GM23248 (cell line): ENCODE results near the gene SLC4A2.

Source experiments
- EZH2 ChIP-seq: fragments of 200-600 bp; sonication (generic); IDR thresholded peaks from 2 replicates; pipeline ENCODE4 v1.6.1; 2018; ENCODE audit warnings: antibody characterized with exemption, mild to moderate bottlenecking; ENCODE audit not compliant: insufficient read depth, poor library complexity, severe bottlenecking
- EZH2phosphoT487 ChIP-seq: fragments of 200-600 bp; sonication (generic); IDR thresholded peaks from 2 replicates; pipeline ENCODE4 v1.6.1; 2018; ENCODE audit warnings: antibody characterized with exemption, moderate library complexity, mild to moderate bottlenecking, low read depth; ENCODE audit not compliant: insufficient read depth

DNA sequence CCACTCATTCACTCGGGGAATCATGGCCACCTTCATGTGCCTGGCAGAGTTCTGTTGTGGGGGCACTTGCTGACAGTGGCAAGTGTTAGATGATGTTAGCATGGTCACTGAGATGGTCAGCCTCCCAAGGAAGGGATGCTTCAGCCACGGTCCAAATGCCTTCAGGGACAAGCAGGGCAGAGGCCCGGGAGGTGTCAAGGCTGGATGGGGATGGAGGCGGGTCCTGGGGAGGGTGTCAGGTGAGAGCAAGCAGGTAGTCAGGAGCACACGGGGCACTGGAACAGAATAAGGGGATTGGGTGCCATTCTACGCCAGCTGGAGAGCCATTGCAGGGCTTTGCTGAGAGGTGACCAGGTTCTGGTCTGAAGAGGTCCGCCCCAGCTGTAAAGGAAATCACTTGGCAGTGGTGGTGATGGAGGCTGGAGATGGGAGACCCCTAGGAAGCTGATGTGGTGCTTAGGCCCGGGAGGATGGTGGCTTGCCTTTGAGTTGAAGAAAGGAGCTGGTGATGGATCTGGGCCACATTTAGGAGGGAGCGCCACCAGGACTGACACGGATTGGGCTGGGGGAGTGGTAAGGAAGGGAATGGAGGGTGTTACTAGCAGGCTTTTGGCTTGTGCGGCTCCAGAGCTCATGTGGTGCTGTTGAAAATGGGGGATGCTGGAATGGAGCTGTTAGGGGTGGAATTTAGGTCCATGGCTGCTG is 51.0 kb downstream of the SLC4A2 start:
- TF ChIP-seq EZH2: no peak
- no peak for TF ChIP-seq EZH2phosphoT487
